Endothelial cell of hepatic sinusoid (primary cell): ENCODE measurements around the gene NOVA1.

Experiments
- in situ Hi-C: cut with HindIII; loops from 2 replicates; pipeline ENCODE4 v1.10.0; 2017; ENCODE audit warnings: low sequenced_read_pairs

Gene NOVA1

GRCh38 chr14:26594148-26594547, 3.7 kb downstream of the NOVA1 start:
- in situ Hi-C loops, result no loop called here

DNA sequence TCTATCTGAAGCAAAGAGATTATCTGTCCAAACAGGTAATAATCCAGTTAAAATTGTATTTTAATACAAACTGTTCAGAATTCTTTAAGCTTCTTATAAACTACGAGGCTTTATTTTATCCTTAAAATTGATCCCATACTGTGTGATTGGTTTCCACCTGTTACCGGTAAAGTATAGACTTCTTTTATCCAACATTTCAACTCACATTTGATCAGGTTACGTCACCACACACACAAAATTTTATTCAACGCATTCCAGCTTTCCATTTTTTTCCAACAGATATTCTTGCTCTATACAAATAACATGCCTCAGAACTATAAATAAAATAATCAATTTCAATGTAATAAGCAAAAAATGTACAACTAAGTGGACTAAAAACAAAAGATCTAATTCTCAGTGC, 4.5 kb downstream of the NOVA1 start:
- in situ Hi-C loops, result no loop called here

DNA sequence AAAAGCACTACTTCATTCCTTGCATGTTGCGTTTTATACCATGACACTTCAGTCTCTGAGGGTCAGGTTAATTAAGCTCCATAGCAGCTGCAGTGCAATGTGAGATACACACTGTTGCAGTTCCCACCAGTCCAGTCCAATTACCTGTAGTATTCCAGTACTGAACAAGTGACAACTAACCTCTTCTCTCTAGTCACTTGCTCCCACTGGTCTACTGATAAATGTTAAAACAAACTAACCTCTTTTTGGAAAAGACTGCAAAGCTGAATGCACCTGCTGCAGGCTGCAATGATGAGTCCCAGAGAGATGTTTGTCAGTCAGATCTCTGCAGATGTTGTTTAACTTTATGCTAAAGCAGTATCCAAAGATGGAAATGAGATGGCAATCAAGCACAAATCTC, 7.9 kb downstream of the NOVA1 start:
- in situ Hi-C loops, result no loop called here

DNA sequence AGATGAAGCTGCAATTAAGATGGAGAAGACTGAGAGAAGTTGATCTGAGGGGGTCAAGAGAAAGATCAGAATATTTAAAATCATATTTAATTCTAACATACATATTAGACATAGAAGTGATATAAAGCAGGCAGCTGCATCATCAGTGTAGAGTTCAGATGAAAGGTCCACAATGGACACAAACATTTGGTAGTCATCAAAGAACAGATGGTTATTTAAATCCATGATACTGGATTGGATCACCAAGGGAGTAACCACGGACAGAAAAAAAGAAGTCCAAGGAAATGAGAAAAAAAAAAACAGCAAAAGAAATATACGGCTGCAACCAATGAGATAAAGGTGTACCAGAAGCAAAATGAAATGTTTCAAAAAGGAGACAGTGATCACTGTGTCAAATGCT, 20.1 kb downstream of the NOVA1 start:
- in situ Hi-C loops, result no loop called here

DNA sequence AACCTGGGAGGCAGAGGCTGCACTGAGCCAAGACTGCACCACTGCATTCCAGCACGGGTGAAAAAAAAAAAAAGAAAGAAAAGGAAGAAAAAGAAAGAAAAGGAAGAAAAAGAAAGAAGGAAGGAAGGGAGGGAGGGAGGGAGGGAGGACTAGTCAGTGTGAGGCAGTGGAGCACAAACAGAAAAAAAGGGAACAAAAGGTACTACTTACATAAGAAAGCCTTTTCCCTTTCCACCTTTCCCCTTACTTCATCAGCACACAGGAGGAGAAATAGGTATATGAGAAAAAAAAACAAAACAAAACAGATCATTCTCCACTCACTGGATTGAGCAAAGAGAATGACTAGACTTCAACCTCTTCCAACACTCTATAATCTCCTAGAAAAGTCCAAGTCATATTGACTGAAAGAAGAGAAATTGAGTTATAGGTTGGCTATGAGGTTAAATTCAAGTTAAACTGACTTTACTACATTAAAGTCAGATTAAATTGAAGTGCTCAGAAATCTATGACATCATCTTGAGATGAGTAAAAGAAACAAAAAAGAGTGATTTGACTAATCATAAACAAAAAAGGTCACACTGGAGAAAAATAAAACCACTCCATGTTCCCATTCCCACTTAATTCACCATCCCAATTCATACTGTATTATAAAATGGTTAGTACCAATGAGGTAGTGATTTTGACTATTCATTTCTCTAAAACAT, 43.6 kb downstream of the NOVA1 start:
- in situ Hi-C loops, result no loop called here

GRCh38 chr14:26549571-26549970, 48.3 kb downstream of the NOVA1 start:
- in situ Hi-C loops, result no loop called here

DNA sequence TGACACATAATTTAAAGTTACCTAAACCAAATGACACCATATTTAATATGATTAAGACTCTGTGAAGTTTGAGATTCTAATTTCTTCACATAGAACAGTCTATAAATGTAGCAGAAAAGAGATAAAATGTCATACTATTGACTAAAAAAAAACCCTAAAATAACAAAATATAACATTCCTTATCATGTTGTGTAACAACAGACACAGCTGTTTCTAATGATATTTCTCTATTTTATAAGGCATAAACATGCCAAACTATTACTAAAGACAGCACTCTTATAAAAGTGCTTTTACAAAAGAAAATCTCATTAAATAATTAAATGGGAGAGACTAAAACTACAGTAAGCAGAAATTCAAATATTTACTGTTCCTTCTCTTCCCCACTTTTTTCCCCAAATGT, 49.4 kb downstream of the NOVA1 start:
- in situ Hi-C loops, result no loop called here

DNA sequence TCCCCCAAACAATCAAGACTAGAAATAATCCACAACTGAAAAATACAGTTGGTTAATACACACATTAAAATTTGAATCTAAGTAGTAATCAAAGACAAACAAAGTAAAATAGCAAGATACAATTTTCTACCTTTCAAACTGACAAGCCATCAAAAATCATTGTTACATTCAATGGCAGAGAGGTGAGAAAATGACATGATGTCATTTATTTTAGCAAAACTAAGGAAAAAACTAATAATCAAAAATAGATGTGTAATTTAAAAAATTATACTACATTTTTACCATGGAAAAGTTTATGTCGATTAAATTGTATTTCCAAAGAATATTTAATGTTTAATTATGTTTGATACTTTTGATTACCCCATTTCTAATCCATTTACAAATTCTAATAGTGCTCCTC, 59.7 kb downstream of the NOVA1 start:
- in situ Hi-C loops, result no loop called here

GRCh38 chr14:26531894-26532293, 65.9 kb downstream of the NOVA1 start:
- in situ Hi-C loops, result no loop called here

GRCh38 chr14:26528415-26529182, 69.2 kb downstream of the NOVA1 start:
- in situ Hi-C loops, result no loop called here

DNA sequence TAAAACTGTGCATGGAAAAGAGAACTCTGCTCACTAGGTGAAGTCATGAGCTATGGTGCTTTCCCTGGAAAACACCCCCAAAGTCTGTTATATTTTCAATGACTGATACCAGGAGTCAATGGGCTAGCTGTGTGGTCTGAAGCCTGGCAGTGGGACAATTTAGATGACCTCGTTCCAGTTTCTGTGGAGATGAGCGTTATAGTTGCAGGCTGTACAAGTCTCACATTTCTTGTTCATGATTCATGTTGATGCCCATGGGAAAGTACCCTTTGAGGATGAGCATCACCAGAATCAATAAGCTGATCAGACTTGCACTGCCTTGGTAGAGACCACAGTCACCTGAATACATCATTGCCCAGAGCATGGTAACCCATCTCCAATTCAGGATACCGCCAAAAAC, 70.7 kb downstream of the NOVA1 start:
- in situ Hi-C loops, result no loop called here

- in situ Hi-C loops, result no loop called here
Measured at GRCh38 chr14:26526137-26526536, 71.7 kb downstream of the NOVA1 start.

DNA sequence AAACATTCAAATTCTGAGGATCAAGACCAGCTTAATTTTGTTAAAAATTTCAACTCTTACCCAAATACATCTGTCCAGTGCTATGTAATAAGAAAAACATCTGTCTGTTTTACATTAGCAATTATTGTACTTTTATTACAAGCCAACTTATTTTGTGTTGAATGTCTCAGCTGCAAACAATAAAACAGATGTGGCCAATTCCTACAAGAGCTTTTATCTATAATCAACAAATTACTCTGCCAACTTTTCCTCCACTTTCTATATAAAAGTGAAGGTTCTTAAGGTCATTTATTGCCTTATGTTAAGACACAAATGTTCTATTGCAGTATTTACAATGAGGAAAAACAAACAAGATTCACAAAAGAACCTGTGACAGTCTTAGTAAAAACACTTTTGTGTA, 72.7 kb downstream of the NOVA1 start:
- in situ Hi-C loops, result no loop called here

DNA sequence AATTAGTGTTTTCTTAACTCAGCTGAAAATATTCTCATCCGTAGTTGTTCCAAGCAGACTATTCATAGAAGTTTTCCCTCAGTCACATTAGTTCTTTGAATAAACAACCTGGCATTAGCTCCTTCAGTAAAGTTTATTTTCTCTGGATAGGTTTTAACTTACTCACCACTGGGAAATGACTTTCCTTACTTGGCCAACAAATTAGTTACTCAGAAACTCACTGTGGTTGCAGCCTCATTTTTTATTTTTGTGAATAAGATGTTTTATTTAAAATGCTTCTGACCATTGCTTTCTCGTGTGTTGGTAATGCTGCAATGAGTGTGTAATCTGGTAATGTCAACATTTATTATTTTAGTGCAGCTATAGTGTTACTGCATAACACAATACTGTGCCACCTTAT, 74.9 kb downstream of the NOVA1 start:
- in situ Hi-C loops, result no loop called here

- in situ Hi-C loops, result no loop called here
Measured at GRCh38 chr14:26517771-26518170, 80.1 kb downstream of the NOVA1 start.

- in situ Hi-C loops, result no loop called here
Measured at GRCh38 chr14:26500028-26500427, 97.8 kb downstream of the NOVA1 start.

- in situ Hi-C loops, result no loop called here
Measured at GRCh38 chr14:26499546-26499945, 98.3 kb downstream of the NOVA1 start.

- in situ Hi-C loops, result no loop called here
Measured at GRCh38 chr14:26486922-26487321, 110.9 kb downstream of the NOVA1 start.

DNA sequence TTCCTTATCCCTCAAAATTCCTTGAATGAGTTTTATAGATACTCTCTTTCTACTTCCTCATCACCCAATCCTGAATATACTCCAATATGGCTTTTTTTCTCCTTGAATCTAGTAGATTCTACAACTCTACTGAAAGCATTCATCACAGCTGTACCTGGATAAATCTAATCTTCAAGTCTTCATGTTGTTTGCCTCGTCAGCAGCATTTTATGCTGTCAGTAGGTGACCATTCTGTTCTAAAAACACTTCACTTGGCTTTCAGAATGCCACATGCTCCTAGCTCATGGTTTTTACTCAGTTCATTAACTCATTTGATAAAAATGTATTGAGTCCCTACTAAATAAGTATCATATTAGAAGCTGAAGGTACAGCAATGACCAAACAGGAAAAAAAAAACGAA, 113.3 kb downstream of the NOVA1 start:
- in situ Hi-C loops, result no loop called here

DNA sequence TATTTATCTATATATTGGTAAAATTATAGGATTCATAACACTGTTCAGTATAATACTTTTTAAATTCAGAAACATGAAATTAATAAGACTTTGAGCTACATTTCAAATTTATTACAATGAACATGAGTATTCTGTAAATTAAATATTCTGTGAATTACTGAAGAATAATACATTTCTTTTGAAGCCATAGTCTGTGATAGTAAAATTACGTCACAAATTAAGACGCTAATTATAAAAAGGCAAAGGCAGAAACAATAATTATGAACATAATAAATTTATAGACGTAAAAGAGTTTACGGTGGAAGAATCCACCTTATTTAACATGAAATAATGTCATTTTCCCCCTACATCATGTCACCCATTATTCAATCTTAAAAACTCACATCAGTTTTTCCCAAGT, 118.9 kb downstream of the NOVA1 start:
- in situ Hi-C loops, result no loop called here

DNA sequence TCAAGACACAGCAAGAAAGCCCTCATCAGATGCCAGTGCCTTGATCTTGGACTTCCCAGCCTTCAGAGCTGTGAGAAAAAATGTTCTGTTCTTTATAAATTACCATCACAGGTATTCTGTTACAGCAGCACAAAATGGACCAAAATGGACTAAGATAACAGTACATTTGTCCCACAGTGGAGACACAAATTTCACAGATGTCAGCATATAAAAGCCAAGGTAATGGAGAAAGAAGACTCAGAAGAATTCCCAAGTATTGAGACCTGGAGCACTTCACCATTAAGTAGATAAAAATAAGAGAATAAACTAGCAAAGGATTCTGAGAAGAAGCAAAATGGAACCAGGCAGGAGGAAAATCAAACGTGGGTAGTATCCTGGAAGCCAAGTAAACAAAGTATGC, 131.0 kb downstream of the NOVA1 start:
- in situ Hi-C loops, result no loop called here

- in situ Hi-C loops, result no loop called here
Measured at GRCh38 chr14:26463136-26463535, 134.7 kb downstream of the NOVA1 start.

DNA sequence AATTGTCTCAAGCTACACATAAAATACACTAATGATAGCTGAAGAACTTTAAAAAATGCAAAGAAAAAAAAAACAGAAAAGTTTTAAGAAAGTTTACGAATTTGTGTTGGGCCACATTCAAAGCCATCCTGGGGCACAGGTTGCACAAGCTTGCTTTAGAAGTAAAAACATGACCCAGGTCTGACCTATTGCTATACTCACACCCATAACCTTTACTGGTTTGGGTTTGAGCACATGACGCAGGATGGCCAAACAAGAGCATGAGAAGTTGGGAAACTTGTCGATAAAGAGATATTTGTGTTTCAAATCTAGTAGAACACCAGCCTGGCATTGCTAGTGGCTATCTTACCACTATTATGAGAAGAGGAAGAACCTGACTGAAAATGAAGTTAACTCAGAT, 143.7 kb downstream of the NOVA1 start:
- in situ Hi-C loops, result no loop called here
